ENCODE results near the gene SPDYE9.
"Not testable (repeated sequence)": the region's sequence is repeated elsewhere in the genome, so short reads cannot be mapped to it uniquely, and the experiment has no call there.

SPDYE9 gene

GRCh38 chr7:73085938-73086337, at the start of gene SPDYE9:
Gene SPDYE9, minus strand, starts transcription at chr7:73086038. Its CDS starts 1,800 bp downstream, at chr7:73084238.
- not testable (repeated sequence) for H3K4me3 ChIP-seq (replicated peaks in 1 of 2; ENCODE audit: low read depth in 2 of 2, low read length in 2 of 2); DNase-seq (ENCODE audit: low read depth in 2 of 2)

GRCh38 chr7:73134866-73135265, 49.0 kb upstream of the SPDYE9 start:
- DNase-seq (ENCODE audit: low read depth in 2 of 2); H3K4me3 ChIP-seq (replicated peaks in 1 of 2; ENCODE audit: low read depth in 2 of 2, low read length in 2 of 2): not testable (repeated sequence)

- not testable (repeated sequence) for H3K4me3 ChIP-seq (replicated peaks in 1 of 2; ENCODE audit: low read depth in 2 of 2, low read length in 2 of 2); DNase-seq (ENCODE audit: low read depth in 2 of 2)
Observed at GRCh38 chr7:73132651-73133217, 46.9 kb upstream of the SPDYE9 start.

GRCh38 chr7:73130612-73131011, 44.8 kb upstream of the SPDYE9 start:
- H3K4me3 ChIP-seq (replicated peaks in 1 of 2; ENCODE audit: low read depth in 2 of 2, low read length in 2 of 2); DNase-seq (ENCODE audit: low read depth in 2 of 2): not testable (repeated sequence)

DNA sequence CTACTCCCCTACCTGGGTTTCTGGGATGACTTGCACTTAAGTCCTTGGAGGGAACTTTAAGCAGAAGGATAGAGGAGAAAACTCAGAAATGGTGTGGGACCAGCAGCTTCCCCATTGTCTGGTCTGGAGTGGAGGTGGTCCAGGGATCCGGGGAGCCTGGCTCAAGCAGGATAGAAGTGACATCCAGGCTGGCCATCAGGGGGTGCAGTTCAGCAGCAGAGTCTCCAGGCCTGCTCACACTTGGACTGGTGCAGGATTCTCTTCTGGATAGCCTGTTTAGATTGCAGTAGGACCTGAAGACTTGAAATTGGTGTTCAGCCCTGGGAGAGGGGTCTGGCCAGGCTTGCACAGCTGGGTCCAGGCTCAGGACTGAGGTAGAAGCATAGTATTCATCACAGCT, 38.3 kb upstream of the SPDYE9 start:
- not testable (repeated sequence) for H3K4me3 ChIP-seq (replicated peaks in 1 of 2; ENCODE audit: low read depth in 2 of 2, low read length in 2 of 2); DNase-seq (ENCODE audit: low read depth in 2 of 2)

DNA sequence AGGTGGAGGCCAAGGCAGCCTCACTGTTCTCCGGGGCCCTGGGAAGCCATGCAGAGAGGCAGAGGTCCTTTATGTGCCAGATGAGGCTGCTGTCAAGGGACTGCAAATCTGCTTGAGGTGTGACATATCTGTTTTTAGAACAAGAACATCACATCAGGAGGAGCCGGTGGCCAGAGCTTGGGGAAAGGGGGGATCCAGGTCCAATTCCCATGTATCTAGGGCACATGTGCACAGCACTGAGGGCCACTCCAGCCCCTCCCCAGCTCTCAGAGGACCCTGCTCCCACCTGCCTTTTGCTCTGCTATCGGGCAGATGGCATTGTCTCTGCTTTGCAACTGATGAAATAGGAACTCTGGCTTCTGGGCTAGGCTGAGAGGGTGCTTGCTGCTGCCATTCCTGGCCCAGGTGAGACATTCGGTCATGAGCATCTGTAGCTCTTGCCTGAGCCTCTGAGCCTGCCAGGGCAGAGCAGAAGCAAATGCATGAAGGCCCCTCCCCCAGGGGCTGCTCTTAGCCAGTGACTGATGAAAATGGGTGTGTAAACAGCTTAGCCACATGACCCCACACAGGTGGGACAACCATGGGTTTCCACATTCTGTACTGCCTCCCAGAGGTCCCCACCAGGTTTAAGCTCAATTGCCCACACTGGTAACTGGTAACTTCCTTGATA, 37.1 kb upstream of the SPDYE9 start:
- DNase-seq (ENCODE audit: low read depth in 2 of 2); H3K4me3 ChIP-seq (replicated peaks in 1 of 2; ENCODE audit: low read depth in 2 of 2, low read length in 2 of 2): not testable (repeated sequence)

GRCh38 chr7:73118155-73118554, 32.3 kb upstream of the SPDYE9 start:
- DNase-seq (ENCODE audit: low read depth in 2 of 2); H3K4me3 ChIP-seq (replicated peaks in 1 of 2; ENCODE audit: low read depth in 2 of 2, low read length in 2 of 2): not testable (repeated sequence)

GRCh38 chr7:73057811-73058210, 28.0 kb downstream of the SPDYE9 start, which contains the start of gene SPDYE11:
Gene SPDYE11, minus strand, starts transcription at chr7:73057911. Its CDS starts 1,800 bp downstream, at chr7:73056111.
- H3K4me3 ChIP-seq (replicated peaks in 1 of 2; ENCODE audit: low read depth in 2 of 2, low read length in 2 of 2); DNase-seq (ENCODE audit: low read depth in 2 of 2): not testable (repeated sequence)

DNA sequence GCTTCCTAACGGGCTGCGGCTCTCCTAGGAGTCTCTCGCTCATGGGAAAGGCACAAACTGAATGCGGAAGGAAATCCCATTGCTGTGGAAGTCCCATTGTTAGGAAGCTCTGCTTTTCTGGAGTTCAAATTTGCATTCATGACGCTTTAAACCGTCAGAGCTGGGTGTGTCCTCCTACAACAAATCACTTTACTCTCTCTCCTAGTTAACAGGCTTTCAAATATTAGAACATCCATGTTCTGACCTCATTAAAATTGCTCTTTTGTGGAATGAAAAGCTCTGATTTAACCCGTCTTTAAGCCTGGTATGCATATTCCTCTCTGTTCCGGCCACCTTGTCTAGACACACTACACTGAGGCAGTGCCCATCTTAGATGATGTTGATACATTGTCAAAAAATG, 56.2 kb downstream of the SPDYE9 start, which contains the start of gene SPDYE8:
TSS of gene SPDYE8 (minus strand) at position 101 of the 400 bp plus-strand sequence. CDS start 1,800 bp downstream, outside the sequence.
- not testable (repeated sequence) for H3K4me3 ChIP-seq (replicated peaks in 1 of 2; ENCODE audit: low read depth in 2 of 2, low read length in 2 of 2); DNase-seq (ENCODE audit: low read depth in 2 of 2)

All from cardiac fibroblast (primary cell).